ENCODE results near the gene EYS.

- TF ChIP-seq CTCF (conservative IDR thresholded peaks at IDR 0.05; ENCODE audit: low read length) (no peak), EZH2phosphoT487 (IDR thresholded peaks at IDR 0.05; ENCODE audit: borderline replicate concordance) (no peak)
Measured at GRCh38 chr6:64723327-64724058, 983.5 kb downstream of the EYS start.

Measured in Loucy (cell line).